GM20431 (cell line): ENCODE measurements around the gene PRAMEF17.
"Not testable (repeated sequence)": the region's sequence is repeated elsewhere in the genome, so short reads cannot be mapped to it uniquely, and the experiment has no call there.

Source experiments
- in situ Hi-C: fragments of 300-500 bp; cut with MseI, MboI; formaldehyde crosslinking; loops from one replicate; pipeline ENCODE4 v1.15.0; 2020; ENCODE audit warnings: low sequenced_read_pairs; ENCODE audit not compliant: unreplicated experiment

The PRAMEF17 gene, protein sequence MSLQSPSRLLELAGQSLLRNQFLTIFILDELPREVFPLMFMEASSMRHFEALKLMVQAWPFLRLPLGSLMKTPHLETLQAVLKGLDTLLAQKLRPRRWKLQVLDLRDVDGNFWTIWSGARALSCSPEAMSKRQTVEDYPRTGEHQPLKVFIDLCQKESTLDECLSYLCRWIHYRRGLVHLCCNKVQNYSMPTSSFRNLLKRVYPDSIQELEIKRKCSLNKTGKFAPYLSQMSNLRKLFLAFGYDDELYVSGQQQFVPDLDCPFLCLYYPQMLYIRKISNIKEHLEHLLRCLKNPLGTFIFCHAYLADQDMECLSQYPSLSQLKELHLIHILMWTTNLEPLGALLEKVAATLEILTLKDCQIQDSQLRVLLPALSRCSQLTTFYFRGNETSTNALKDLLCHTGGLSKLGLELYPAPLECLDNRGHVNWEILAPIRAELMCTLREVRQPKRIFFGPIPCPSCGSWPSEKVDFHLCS

DNA sequence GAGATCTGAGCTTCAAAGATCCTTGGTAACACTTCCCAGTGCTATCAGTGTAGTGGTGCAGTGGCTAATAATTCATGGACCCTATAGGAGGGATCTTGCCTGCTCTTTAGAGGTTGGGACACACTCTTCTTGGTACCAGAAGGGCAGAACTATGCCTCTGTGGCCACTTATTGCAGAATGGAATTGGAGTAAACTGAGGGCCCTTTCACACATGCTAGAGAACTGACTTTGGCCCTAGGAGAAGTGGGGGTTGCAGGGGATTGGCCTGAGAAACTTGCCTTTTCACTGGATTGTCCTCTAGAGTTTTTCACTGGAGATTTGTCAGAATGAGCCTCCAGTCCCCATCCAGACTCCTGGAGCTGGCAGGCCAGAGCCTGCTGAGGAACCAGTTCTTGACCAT, at the start of gene PRAMEF17:
TSS of gene PRAMEF17 (plus strand) at position 301 of the 400 bp plus-strand sequence. CDS start at position 327, 26 bp downstream.
- in situ Hi-C loops = not testable (repeated sequence)

DNA sequence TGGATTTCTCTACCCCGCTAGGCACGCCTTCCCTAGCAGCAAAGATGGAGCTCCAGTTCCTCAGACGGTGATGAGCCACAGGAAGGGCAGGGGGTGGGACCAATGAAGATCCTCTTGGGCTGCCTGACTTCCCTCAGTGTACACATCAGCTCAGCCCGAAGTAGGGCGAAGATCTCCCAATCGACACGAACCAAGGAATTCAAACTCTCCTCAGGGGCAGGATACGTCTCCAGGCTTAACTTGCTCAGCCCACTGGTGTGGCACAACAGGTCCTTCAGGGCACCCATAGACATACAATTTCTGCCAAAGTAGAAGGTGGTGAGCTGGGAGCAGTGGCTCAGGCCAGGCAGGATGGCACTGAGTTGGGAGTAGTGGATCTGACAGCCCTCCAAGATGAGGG, 46.9 kb upstream of the PRAMEF17 start:
- in situ Hi-C loops = not testable (repeated sequence)

DNA sequence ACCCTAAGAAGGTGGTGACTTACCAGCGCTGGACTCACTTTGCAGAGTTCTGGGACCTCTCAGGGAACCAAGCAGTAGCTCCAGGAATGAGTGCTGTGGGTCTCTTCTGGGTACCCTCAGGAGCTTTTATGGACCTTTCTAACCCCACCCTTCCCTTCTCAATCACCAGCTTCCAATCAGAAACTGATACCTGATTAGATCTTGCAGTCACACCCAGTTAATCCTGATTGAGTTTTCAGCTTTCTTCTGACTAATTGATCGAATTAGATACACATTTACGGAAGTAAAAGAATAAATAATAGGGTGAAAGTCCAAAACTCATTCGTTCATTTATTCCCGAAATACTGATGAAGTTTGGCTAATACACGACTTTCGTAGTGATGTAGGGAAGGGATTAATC, 42.4 kb upstream of the PRAMEF17 start, which contains the start of gene PRAMEF14:
TSS of gene PRAMEF14 (minus strand) at position 101 of the 400 bp plus-strand sequence. CDS start 1,820 bp downstream, outside the sequence.
- in situ Hi-C loops = not testable (repeated sequence)

DNA sequence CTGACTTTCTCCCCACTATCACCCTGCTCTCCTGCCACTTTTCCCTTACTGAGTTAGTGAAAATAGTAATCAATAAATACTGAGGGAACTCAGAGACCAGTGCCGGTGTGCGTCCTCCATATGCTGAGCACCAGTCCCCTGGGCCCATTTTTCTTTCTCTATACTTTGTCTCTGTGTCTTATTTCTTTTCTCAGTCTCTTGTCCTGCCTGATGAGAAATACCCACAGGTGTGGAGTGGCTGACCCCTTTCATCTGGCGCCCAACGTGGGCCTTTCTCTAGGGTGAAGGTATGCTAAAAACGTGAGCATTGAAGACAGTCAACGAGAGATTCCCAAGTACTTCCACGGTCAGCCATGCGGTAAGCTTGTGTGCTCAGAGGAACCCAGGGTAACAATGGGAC, 36.0 kb upstream of the PRAMEF17 start:
- in situ Hi-C loops = not testable (repeated sequence)

DNA sequence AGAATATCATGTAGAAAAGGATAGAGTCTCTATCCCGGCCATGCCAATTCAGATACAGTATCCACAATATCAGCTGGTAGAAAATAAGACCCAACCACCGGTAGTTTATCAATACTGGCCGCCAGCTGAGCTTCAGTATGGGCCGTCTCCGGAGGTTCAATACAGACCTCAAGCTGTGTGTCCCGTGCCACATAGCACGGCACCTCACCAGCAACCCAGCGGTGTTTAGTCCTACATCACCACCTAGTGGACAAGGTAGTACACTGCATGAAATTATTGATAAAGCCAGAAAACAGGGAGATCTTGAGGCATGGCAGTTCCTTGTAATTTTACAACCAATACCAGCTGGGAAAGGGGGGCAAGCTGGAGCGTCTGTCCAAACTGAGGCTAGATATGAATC, 35.0 kb upstream of the PRAMEF17 start:
- in situ Hi-C loops = not testable (repeated sequence)

DNA sequence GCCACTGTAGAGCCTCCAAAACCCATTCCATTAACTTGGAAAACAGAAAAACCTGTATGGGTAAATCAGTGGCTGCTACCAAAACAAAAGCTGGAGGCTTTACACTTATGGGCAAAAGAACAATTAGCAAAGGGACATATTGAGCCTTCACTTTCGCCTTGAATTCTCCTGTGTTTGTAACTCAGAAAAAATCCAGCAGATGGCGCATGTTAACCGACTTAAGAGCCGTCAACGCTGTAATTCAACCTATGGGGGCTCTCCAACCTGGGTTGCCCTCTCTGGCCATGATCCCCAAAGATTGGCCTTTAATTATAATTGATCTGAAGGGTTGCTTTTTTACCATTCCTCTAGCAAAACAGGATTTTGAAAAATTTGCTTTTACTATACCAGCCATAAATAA, 32.7 kb upstream of the PRAMEF17 start:
- in situ Hi-C loops = not testable (repeated sequence)

DNA sequence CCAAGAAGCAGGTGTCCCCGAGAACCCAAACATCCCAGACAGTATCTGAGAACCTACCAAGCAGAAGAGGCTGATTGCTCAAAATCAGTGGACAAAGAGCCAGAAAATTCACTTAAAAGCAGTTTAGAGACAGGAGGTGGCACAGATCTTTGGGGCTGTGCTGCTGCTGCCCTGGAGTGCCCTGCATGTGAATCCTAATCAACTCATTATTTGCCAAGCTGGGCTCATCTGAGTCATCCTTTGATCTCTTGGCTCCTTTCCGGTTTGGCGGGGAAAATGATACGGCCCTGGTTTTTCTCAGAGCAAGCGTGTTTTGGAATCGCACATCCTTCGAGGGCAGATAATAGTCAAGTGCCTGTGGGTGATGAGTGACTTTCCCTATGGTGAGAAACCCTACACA, 27.1 kb upstream of the PRAMEF17 start:
- in situ Hi-C loops = not testable (repeated sequence)

DNA sequence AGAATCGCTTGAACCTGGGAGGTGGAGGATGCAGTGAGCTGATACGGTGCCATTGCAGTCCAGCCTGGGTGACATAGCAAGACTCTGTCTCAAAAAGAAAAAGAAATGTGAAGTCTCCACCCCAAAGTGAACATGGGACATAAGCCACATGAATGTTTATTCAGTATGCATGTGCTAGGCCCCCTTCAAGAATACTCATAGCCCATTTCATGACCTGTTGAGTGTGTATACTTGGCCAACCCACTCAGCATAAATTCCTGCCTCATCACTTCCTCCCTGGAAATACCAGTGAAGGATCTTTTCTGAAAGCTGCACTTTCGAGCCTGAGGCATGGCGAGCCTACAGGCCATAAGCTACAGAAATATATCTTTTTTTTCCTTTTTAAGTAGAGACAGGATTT, 24.5 kb upstream of the PRAMEF17 start:
- in situ Hi-C loops = not testable (repeated sequence)

DNA sequence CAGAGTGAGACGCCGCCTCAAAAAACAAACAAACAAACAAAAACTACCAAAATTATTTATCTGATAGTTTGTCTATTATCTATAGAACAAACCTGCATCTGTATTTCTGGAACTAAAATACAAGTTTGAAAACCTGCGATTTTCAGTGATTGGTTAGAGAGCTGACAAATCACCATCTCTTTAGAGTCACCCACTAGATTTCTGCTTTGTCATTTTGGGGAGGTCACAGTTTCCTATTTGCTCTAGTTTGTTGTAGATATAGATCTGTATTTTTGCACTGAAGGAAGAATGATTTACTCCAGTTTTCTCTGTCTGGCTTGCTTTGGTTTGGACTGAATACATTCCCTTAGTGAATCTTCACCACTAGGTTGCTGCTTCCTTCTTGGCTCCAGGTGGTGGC, 22.9 kb upstream of the PRAMEF17 start:
- in situ Hi-C loops = not testable (repeated sequence)

DNA sequence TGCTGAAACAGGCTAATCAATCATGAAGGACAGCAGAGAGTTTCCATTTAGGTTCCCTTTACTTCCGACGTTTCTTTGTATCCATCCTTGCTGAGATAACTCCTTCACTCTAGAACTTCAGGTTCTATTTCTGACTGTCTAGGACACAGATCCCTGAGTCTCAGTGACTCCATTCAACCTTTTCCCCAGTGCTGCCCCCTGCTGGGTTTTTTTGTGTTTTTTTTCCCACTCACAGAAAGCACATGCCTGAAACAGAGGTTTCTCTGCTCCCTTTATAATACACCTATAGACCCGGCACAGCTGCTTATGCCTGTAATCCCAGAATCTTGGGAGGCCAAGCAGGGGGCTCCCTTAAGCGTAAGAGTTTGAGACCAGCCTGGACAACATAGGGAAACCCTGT, 20.9 kb upstream of the PRAMEF17 start:
- in situ Hi-C loops = not testable (repeated sequence)

DNA sequence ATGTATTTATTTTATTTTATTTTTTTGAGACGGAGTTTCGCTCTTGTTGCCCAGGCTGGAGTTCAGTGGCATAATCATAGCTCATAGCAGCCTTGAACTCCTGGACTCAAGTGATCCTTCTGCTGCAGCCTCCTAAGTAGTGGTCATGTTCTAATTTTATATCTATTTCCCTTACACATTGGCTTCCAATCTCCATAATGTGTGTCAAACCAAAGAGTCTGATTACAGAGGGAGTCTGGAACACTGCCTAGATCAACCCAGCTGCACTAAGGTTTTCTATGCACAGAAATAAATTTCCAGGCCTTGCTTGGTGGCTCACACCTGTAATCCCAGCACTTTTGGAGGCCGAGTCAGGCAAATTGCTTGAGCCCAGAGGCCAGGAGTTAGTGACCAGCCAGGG, 10.4 kb upstream of the PRAMEF17 start:
- in situ Hi-C loops = not testable (repeated sequence)

DNA sequence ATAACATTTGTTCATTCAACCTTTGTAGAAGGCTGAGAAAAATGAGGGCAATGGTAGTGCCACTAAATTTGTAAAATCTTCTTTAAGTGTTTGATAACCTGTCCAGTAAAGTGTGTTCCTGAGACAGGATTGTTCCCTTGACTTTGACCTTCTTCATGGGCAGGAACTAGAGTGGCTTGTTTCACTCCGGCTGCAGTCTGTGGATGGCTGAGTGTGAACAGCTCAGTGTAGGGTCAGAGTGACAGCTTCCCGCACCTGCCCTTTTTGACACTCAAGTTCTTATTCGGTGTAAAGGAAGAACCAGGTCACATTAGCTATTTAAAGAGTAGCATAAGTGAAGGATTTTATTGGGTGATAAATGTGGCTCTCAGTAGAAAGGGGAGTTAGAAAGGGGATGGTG, 9.1 kb upstream of the PRAMEF17 start:
- in situ Hi-C loops = not testable (repeated sequence)

DNA sequence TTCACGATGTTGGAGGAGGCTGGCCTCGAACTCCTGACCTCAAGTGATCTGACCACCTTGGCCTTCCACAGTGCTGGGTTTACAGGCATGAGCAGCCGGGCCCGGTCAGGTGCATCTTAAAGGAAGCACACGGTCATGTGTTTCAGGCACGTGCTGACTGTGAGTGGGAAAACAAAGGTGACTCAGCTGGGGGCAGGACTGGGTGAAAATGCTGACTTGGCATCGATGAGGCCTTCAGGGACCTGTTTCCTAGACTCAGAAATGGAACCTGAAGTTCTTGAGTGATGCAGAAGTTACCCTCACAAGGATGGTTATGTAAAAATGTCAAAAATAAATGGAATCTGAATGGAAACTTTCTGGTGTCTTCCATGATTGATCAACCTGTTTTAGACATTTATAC, 3.6 kb downstream of the PRAMEF17 start:
- in situ Hi-C loops = not testable (repeated sequence)

DNA sequence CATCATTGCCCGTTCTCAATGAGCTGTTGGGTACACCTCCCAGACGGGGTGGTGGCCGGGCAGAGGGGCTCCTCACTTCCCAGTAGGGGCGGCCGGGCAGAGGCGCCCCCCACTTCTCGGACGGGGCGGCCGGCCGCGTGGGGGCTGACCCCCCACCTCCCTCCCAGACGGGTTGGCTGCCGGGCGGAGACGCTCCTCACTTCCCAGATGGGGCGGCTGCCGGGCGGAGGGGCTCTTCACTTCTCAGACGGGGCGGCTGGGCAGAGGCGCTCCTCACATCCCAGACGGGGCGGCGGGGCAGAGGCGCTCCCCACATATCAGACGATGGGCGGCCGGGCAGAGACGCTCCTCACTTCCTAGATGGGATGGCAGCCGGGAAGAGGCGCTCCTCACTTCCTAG, 5.3 kb downstream of the PRAMEF17 start:
- in situ Hi-C loops = not testable (repeated sequence)

DNA sequence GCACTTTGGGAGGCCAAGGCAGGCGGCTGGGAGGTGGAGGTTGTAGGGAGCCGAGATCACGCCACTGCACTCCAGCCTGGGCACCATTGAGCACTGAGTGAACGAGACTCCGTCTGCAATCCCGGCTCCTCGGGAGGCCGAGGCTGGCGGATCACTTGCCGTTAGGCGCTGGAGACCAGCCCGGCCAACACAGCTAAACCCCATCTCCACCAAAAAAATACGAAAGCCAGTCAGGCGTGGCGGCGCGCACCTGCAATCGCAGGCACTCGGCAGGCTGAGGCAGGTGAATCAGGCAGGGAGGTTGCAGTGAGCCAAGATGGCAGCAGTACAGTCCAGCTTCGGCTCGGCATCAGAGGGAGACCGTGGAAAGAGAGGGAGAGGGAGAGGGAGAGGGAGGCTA, 5.9 kb downstream of the PRAMEF17 start:
- in situ Hi-C loops = not testable (repeated sequence)

DNA sequence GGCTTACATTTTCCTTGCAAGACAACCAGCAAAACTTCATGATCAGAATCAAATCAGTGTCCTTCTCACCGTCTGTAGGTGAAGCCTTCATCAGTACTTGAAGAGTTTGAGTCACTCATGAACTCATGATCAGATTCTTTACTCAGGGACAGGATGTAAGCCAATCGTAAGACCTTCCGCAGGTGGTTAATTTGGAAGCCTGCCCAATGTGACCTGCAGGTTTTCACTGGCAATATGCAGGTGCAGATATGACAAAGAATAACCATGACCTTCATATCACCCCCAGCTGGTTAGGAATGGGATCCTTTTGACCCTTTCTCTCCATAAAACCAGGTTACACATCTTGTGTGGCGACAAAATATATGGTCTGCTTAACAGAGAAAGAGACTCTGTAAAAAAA, 18.4 kb downstream of the PRAMEF17 start:
- in situ Hi-C loops = no loop called here

DNA sequence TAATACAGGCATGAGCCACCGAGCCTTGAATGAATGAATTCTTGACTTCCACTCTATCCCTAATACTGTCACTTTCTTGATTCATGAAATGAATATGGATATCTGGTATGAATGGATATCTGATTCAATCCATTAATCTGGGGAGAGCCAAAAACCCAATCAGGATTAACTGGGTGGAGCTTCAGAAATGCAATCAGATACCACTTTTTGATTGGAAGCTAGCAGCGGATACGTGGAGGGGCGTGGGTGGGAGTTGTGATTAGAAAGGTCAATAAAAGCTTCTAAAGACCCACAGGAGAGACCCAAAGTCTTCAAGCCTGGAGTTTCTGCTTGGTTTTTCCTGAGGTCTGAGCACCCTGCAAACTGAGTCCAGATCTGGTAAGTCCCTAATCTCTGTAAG, 20.7 kb downstream of the PRAMEF17 start, which contains the start of gene PRAMEF20:
TSS of gene PRAMEF20 (plus strand) at position 301 of the 400 bp plus-strand sequence. CDS start 5,905 bp downstream, outside the sequence.
- in situ Hi-C loops = not testable (repeated sequence)

DNA sequence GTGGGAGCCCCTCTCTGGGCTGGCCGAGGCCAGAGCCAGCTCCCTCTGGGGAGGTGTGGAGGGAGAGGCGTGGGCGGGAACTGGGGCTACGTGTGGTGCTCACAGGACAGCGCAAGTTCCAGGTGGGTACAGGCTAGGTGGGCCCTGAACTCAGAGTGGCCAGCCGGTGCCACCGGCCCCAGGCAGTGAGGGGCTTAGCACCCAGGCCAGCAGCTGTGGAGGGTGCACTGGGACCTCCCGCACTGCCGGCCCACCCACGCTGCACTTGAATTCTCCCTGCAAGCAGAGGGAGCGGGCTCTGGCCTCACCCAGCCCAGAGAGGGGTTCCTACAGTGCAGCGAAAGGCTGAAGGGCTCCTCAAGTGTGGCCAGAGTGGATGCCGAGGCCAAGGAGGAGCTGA, 41.1 kb downstream of the PRAMEF17 start:
- in situ Hi-C loops = no loop called here

DNA sequence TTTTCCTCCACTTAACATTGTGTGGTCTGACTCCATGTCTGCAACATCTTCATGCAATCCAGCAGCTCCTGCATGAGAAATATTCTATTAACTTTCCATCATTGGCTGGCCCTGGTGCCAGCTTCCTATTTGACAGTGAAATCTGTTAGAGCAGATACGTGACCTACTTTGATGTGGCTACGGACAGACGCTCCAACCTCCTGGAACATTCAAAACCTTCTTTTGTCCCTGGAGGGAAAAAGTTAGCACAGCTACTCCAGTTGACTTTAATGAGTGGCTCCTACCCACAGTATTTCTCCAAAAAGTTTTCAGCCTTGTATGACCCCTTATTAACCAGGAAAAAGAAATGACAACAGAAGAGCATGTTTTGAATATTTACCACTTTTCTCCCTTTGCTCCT, 42.8 kb downstream of the PRAMEF17 start:
- in situ Hi-C loops = no loop called here

DNA sequence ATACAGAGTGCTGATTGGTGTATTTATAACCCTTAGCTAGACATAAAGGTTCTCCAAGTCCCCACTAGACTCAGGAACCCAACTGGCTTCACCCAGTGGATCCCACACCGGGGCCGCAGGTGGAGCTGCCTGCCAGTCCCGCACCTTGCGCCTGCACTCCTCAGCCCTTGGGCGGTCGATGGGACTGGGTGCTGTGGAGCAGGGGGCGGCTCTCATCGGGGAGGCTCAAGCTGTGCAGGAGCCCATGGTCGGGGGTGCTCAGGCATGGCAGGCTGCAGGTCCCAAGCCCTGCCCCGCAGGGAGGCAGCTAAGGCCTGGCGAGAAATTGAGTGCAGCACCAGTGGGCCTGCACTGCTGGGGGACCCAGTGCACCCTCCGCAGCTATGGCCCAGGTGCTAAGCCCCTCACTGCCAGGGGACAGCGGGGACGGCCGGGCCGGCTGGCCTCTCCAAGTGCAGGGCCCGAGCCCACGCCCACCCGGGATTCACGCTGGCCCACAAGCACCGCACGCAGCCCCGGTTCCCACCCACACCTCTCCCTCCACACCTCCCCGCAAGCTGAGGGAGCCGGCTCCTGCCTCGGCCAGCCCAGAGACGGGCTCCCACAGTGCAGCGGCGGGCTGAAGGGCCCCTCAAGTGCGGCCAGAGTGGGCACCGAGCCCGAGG, 44.4 kb downstream of the PRAMEF17 start:
- in situ Hi-C loops = not testable (repeated sequence)

DNA sequence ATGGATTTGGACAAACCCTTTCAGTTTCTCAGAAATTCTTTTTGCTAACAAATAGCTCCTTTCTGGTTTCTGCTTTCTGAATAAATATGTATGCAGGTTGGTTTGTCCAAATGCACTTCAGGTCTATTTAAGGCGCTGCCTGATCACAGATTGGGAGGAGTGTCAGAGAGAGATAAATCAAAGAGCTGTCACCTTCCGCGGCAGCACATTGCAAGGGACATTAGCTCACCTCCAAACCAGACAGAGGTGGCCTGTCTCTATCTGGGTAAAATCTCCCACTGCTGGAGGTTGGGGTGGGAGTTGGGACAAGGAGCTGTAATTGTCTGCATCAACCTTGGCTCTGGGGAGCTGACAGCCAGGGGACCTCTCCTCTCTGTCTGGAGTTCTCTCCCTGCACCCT, 46.0 kb downstream of the PRAMEF17 start:
- in situ Hi-C loops = no loop called here
